Activated T-cell treated with anti-CD3 and anti-CD28 coated beads for 1 hour (primary cell): ENCODE measurements around the gene TBC1D5.

Source experiments
- DNase-seq: peaks from one replicate; pipeline ENCODE4 v3.0.0-alpha.2; 2020; ENCODE audit warnings: low read depth

TBC1D5 gene

DNA sequence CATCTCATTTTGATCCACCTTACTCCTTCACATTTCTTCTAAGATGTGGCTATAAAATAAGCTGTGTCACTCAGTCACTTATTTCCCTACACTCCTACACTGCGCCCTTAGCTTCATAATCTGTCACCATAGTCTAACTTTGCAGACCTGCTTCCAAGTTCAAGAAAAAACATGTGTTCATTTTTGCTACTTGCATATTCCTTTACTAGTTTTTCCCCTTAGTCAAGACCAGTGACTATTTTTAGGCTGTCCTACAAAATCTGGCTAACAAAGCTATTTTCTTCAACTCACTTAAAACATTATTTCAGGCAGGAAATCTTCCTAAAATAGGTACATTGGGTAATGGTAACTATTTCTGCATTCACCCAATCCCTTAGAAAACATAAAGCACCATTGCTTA is 272.5 kb downstream of the TBC1D5 start:
- no peak for DNase-seq

DNA sequence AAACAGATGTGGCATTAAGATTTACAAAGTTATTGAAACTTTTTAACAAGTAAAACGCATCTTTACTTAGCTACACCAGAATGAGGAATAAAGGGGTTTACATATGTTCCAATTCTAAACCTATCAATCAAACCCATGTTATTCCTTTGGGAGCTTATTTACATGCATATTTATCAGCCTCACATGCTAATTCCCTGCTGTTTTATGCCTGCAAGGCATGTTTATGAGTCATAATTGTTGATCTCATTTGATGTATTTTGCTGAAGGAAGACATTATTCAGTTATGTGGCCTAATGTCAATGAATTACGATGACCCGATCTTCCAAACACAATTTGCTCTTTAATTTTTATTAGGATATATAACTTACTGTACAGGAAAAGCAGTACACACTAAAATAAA is 272.9 kb downstream of the TBC1D5 start:
- no peak for DNase-seq

DNA sequence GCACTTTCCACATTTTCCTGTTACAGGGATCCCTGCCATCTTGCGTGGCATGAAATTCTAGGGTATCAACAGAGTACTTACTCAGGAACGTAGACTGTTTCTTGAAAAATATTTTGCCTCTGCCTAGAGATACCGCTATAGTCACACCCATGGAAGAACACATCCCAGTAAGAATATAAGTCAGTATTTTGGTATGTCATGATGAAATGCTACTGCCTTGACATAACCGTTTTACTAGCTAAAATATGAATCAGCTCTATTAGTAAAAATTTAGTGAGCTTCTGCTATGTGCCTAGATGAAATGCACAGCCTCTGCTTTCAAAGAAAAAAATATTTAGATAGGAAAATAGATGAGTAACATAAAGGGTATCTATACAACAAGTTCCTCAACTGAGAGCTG is 276.4 kb downstream of the TBC1D5 start:
- no peak for DNase-seq

GRCh38 chr3:17459470-17459993 is 282.9 kb downstream of the TBC1D5 start:
- DNase-seq, result no peak

DNA sequence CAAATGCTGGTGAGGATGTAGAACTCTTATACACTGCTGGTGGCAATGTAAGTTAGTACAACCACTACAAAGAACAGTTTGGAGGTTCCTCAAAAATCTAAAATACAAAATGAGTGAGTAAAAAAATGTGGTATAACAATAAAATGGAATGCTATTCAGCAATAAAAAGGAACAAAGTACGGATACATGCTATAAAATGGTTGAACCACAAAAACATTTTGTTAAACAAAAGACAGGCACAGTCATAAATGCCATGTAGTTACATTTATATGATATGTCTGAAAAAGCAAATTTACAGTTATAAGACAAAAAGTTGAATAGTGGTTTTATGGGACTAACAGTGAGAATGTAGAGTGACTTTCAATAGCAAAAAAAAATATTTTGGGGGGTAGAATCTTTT is 285.8 kb downstream of the TBC1D5 start:
- DNase-seq, result no peak

- no peak for DNase-seq
Measured at GRCh38 chr3:17456046-17456445, 286.4 kb downstream of the TBC1D5 start.

GRCh38 chr3:17444865-17445264 is 297.6 kb downstream of the TBC1D5 start:
- no peak for DNase-seq

- DNase-seq, result no peak
Measured at GRCh38 chr3:17443142-17443541, 299.3 kb downstream of the TBC1D5 start.

- no peak for DNase-seq
Measured at GRCh38 chr3:17442332-17443049, 299.9 kb downstream of the TBC1D5 start.

- no peak for DNase-seq
Measured at GRCh38 chr3:17433876-17434275, 308.6 kb downstream of the TBC1D5 start.

DNA sequence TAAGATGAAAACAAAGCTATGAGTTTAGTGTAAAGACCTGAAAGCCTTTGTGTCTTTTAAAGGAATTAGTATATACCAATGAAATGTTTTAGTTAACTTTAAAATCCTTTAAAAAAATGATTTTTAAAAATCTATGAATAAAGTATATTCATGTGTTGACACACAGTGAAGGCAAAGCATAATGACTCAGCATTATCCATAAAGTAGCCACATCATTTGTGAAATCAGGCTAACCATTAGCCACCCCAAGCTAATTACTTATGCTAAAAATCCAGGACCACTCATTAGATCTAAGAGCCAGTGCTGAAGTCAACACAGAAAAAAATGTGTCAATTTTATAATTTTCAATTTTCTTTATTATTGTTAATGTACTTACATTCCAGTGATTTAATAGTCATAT is 310.2 kb downstream of the TBC1D5 start:
- DNase-seq, result no peak

DNA sequence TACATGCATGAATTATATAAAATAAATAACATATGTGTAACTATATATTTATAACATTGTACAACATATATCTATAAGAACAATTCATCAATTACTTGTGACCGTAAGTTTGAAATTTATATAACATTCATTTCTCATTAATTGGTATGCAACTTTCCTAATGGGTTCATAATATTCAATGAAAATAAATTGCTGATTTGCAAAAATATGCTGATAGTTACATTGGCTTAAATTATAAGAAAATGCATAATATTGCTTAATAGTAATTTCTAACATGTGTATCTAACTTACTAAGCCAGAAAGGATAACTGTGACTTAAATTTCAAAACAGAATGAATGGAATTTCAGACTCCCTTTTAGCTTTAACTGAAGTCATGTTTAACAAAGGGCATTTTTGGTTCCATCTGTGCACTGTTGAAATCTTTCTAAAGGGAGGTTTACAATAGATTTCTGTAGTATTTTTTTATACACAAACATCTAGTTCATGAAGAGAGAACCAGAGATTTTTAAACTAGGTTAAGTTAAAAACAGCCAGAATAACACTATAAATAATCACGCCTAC is 310.9 kb downstream of the TBC1D5 start:
- DNase-seq, result no peak

GRCh38 chr3:17431004-17431403 is 311.4 kb downstream of the TBC1D5 start:
- DNase-seq, result no peak

GRCh38 chr3:17430582-17430981 is 311.8 kb downstream of the TBC1D5 start:
- DNase-seq, result no peak

DNA sequence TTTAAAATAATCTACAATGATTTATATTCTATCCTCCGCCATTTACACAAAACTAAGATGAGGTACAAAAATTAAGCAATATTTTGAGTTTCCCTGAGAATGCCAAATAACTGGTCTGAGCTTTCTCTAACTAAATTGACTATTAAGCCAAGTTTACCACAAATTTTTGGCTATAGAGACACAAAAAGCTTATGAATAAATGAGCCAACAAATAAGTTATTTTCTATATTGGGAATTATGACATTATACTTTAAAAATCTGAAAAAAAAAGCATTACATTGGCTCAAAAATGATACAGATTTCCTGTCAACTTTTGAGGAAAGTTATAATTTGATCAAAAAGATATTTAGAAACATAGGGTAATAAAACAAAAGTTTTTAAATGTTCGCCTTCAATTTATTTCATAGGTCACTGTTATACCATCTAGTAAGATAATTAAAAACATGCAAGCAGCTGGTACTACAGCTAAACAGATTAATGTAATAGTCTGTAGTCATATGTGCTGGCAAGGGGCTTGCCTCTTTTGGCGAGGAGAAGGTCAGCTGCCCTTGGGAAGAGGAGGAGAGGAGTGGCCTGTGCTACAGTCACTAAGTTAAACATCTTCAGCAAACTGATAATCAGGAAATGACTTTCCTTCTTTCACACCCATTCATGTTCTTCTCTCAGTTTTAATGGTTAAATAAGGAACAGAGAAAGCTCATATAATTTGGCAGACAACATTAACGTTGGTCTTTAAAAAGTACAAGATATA is 318.5 kb downstream of the TBC1D5 start:
- no peak for DNase-seq

- DNase-seq, result no peak
Measured at GRCh38 chr3:17422636-17423035, 319.8 kb downstream of the TBC1D5 start.

DNA sequence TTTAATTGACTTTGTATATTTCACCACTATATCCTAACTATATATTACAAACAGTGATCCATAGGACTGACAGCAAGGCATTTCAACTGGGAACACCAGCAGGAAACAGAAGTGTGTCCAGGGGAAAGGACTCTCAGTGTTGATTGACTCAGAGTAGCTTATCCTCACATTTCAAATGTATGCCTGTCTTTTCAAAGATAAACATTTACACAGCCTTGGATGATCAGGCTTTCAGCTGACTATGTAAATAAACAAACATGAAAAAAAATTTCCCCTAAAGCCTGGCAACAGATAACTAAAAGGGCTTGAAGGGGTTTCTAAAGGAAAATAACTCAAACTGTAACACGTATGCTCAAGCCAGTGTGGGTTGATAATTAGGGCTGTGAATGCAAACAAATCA is 321.8 kb downstream of the TBC1D5 start:
- no peak for DNase-seq

GRCh38 chr3:17412950-17413530 is 329.4 kb downstream of the TBC1D5 start:
- no peak for DNase-seq

GRCh38 chr3:17411157-17411877 is 331.1 kb downstream of the TBC1D5 start:
- no peak for DNase-seq

GRCh38 chr3:17407576-17407975 is 334.9 kb downstream of the TBC1D5 start:
- no peak for DNase-seq

- no peak for DNase-seq
Measured at GRCh38 chr3:17404548-17404947, 337.9 kb downstream of the TBC1D5 start.

GRCh38 chr3:17402442-17402841 is 340.0 kb downstream of the TBC1D5 start:
- DNase-seq, result no peak
